H1 (cell line): ENCODE measurements around the gene DOCK1. TPM values are rescaled to one million over a fixed set of nuclear protein-coding genes. Genes with fewer than 3 reads are reported as not detected.

Source experiments
- BCL11A ChIP-seq, 2 experiments: IDR thresholded peaks; one replicate each; pipeline ENCODE4 v1.6.1; 2011; ENCODE audit warnings: low read depth in 2 of 2, low read length in 2 of 2, mild to moderate bottlenecking in 2 of 2
- CBX5 ChIP-seq: fragments of 300-800, 300-1000 bp; sonication (generic); IDR thresholded peaks from 2 replicates; pipeline ENCODE4 v1.7.1; 2016; ENCODE audit warnings: antibody characterized with exemption, low read length, low read depth
- RAD21 ChIP-seq, 2 experiments: IDR thresholded peaks in 1 of 2; conservative IDR thresholded peaks in 1 of 2; 2 replicates each; pipeline ENCODE4 v1.6.1; 2011; ENCODE audit warnings: low read depth in 2 of 2, low read length in 2 of 2, improper control_type of control experiment in 1 of 2, inconsistent platforms in 1 of 2, mild to moderate bottlenecking in 1 of 2, moderate library complexity in 1 of 2
- polyA plus RNA-seq, 7 experiments: library from polyadenylated mRNA; depleted of rRNA in 3 of 7; stranded (reverse) in 5 of 7; unstranded in 2 of 7; fragments of >200 nt in 5 of 7; fragments of 200-250 nt in 2 of 7; gene quantifications; 1 replicate in 5 of 7; 2 replicates in 1 of 7; 4 replicates in 1 of 7; pipeline versions ENCODE4 v1.2.1 to v1.2.3, GENCODE V29; 2011 to 2013; ENCODE audit warnings: missing spikeins in 2 of 7, mixed read lengths in 2 of 7
- total RNA-seq: library from RNA; stranded (reverse); fragmentation: NEBNext Ultra II Directional; extraction: Animal tissue kit (Norgen Biotek cat#: 25700); gene quantifications from 2 replicates; pipeline ENCODE4 v1.2.1, GENCODE V29; 2021
- TF ChIP-seq, protein P1 (sequence below): IDR thresholded peaks from 2 replicates; pipeline ENCODE4 v1.6.1; 2011; ENCODE audit warnings: low read depth, mild to moderate bottlenecking, low read length; ENCODE audit not compliant: insufficient read depth

DOCK1 gene
- total and polyA plus RNA-seq, 2 of the 8 experiments (the other 6 are each of a cell fraction or from before 2014, with no cell fraction given): 11.6 to 53.0 TPM

DNA sequence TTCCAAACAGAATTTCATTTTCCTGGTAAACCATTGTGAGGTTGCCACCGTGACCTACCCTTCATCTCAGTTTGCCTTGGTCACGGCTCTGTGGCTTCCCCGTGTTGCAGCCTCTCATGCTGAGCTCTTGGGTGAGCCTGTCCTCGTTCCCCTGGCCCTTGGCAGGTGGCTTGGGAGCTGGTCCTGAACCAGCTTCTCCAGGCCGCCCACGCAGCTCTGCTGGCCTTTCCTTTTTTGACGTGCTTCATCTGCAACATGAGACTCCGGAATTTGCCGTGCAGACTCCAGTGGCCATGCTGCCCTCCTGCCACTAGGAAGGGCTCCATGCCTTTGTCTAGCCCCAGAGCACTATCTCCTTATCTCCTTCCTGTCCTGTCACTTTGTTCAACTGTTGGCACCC is 550.9 kb downstream of the DOCK1 start (continued):
- TF ChIP-seq BCL11A (IDR thresholded peaks at IDR 0.05; ENCODE audit: low read depth in 2 of 2, low read length in 2 of 2): no peak
- TF ChIP-seq, protein P1, sequence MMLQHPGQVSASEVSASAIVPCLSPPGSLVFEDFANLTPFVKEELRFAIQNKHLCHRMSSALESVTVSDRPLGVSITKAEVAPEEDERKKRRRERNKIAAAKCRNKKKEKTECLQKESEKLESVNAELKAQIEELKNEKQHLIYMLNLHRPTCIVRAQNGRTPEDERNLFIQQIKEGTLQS: no peak
- no peak for TF ChIP-seq CBX5
- no peak for TF ChIP-seq RAD21 (IDR thresholded peaks at IDR 0.05 in 1 of 2, conservative IDR thresholded peaks at IDR 0.05 in 1 of 2; ENCODE audit: low read depth in 2 of 2, low read length in 2 of 2)
